ENCODE data around the gene OVCH1.
"Not testable (repeated sequence)": the region's sequence is repeated elsewhere in the genome, so short reads cannot be mapped to it uniquely, and the experiment has no call there.

Gene OVCH1

GRCh38 chr12:29389295-29389919, 108.1 kb downstream of the OVCH1 start:
- H3K4me1 ChIP-seq (ENCODE audit: control insufficient read depth, low read length) = no peaks in the 10 kb centered on the region

GRCh38 chr12:29386084-29386680, 111.3 kb downstream of the OVCH1 start:
- not testable (repeated sequence) for H3K27me3 ChIP-seq (ENCODE audit: control insufficient read depth, low read length); H3K4me2 ChIP-seq (ENCODE audit: low read length); H3K4me1 ChIP-seq (ENCODE audit: control insufficient read depth, low read length); H4K20me1 ChIP-seq (ENCODE audit: control insufficient read depth, insufficient read depth, low read depth, low read length); H3K4me3 ChIP-seq (ENCODE audit: low read length); H3K27ac ChIP-seq (ENCODE audit: low read depth, low read length); H3K9me2 ChIP-seq (replicated peaks; ENCODE audit: control insufficient read depth, low read length); H3K79me2 ChIP-seq (ENCODE audit: control insufficient read depth, low read length); H3K9me3 ChIP-seq (ENCODE audit: control insufficient read depth, insufficient read depth, low read length); H3F3A ChIP-seq (ENCODE audit: control insufficient read depth, insufficient read depth); H3K36me3 ChIP-seq (ENCODE audit: control insufficient read depth, low read length)

More at GRCh38 chr12:29389295-29389919, 108.1 kb downstream of the OVCH1 start:
- Histone ChIP-seq H3K9me3 (ENCODE audit: control insufficient read depth, insufficient read depth, low read length) (no peaks in the 10 kb centered on the region), H3K4me2 (ENCODE audit: low read length) (no peak overlapping the region), H3K27ac (ENCODE audit: low read depth, low read length) (no peak overlapping the region), H3F3A (ENCODE audit: control insufficient read depth, insufficient read depth) (no peaks in the 10 kb centered on the region), H3K36me3 (ENCODE audit: control insufficient read depth, low read length) (no peaks in the 10 kb centered on the region), H4K20me1 (ENCODE audit: control insufficient read depth, insufficient read depth, low read depth, low read length) (no peaks in the 10 kb centered on the region), H3K9me2 (replicated peaks; ENCODE audit: control insufficient read depth, low read length) (no peaks in the 10 kb centered on the region), H3K4me3 (ENCODE audit: low read length) (no peak overlapping the region), H3K27me3 (ENCODE audit: control insufficient read depth, low read length) (no peaks in the 10 kb centered on the region), H3K79me2 (ENCODE audit: control insufficient read depth, low read length) (no peaks in the 10 kb centered on the region)
- TF ChIP-seq EZH2phosphoT487 (IDR thresholded peaks at IDR 0.05; ENCODE audit: borderline replicate concordance, low read length) = no peak
- no peak for TF ChIP-seq CTCF (IDR thresholded peaks at IDR 0.05; ENCODE audit: low read depth, low read length, poor library complexity, severe bottlenecking)

GRCh38 chr12:29385194-29385593, 112.3 kb downstream of the OVCH1 start:
- not testable (repeated sequence) for H3K27ac ChIP-seq (ENCODE audit: low read depth, low read length); H3K27me3 ChIP-seq (ENCODE audit: control insufficient read depth, low read length); H3K4me1 ChIP-seq (ENCODE audit: control insufficient read depth, low read length); H3F3A ChIP-seq (ENCODE audit: control insufficient read depth, insufficient read depth); H3K9me2 ChIP-seq (replicated peaks; ENCODE audit: control insufficient read depth, low read length); H3K4me2 ChIP-seq (ENCODE audit: low read length); H3K36me3 ChIP-seq (ENCODE audit: control insufficient read depth, low read length); H3K4me3 ChIP-seq (ENCODE audit: low read length); H3K79me2 ChIP-seq (ENCODE audit: control insufficient read depth, low read length); H4K20me1 ChIP-seq (ENCODE audit: control insufficient read depth, insufficient read depth, low read depth, low read length); H3K9me3 ChIP-seq (ENCODE audit: control insufficient read depth, insufficient read depth, low read length)

- Histone ChIP-seq H3K9me2 (replicated peaks; ENCODE audit: control insufficient read depth, low read length) (no peaks in the 10 kb centered on the region), H3K4me3 (ENCODE audit: low read length) (peak overlapping the region; percentile 88), H3K27me3 (ENCODE audit: control insufficient read depth, low read length) (no peaks in the 10 kb centered on the region), H3K27ac (ENCODE audit: low read depth, low read length) (no peak overlapping the region), H3K9me3 (ENCODE audit: control insufficient read depth, insufficient read depth, low read length) (no peaks in the 10 kb centered on the region), H3K36me3 (ENCODE audit: control insufficient read depth, low read length) (peaks cover 24% of the 10 kb centered on the region), H3K79me2 (ENCODE audit: control insufficient read depth, low read length) (peaks cover 37% of the 10 kb centered on the region), H3F3A (ENCODE audit: control insufficient read depth, insufficient read depth) (no peaks in the 10 kb centered on the region), H4K20me1 (ENCODE audit: control insufficient read depth, insufficient read depth, low read depth, low read length) (no peaks in the 10 kb centered on the region), H3K4me2 (ENCODE audit: low read length) (peak overlapping the region; percentile 75; the same call in 1 of the 2 replicates), H3K4me1 (ENCODE audit: control insufficient read depth, low read length) (peaks cover 20% of the 10 kb centered on the region)
- TF ChIP-seq CTCF (IDR thresholded peaks at IDR 0.05; ENCODE audit: low read depth, low read length, poor library complexity, severe bottlenecking) = no peak
Observed at GRCh38 chr12:29382251-29382650, 115.2 kb downstream of the OVCH1 start.
